ENCODE data around the gene CTSD. TPM values are rescaled to one million over a fixed set of nuclear protein-coding genes. Genes with fewer than 3 reads are reported as not detected.

Gene CTSD
- total and polyA plus RNA-seq, 11 donors, result 420 to 1,779 (median 722) TPM

- intact Hi-C loops (cut with DNase I), result loop anchor here in 1 of 10 donors (5.0 kb wide), 1 partner anchor 36 kb away; no protein-coding TSS in a partner anchor
- WGBS, 4 donors, result 91 to 96% (median 94%) methylated on average over 27 to 38 of the region's 38 CpGs
- peaks cover 6 to 95% (median 59%) of the 10 kb centered on the region in 12 donors for H3K4me1 ChIP-seq
Observed at GRCh38 chr11:1753229-1753928, 10.3 kb downstream of the CTSD start.

DNA sequence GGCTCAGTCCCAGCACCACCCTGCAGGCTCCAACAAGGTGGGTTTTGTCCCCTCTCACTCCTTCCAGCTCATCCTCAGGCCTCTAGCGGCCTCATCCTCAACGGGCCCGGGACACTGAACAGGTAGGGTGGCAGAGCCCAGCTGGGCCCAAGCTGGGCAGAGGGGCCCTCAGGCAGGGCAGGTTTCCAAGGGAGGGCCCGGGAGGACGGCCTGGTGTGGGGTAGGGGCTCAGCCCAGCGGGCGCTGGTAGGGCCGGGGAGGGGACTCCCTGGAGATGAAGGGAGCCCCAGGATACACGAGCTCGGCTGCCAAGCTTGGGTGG, 10.9 kb downstream of the CTSD start:
- H3K36me3 ChIP-seq, result peaks cover 0 to 55% (median 44%) of the 10 kb centered on the region in 9 donors
- intact Hi-C loops (cut with DNase I), result loop anchor here in 1 of 10 donors (5.0 kb wide), 1 partner anchor 36 kb away; no protein-coding TSS in a partner anchor
- peak overlapping the region in 4 of 12 donors; percentile 55 to 76 (median 65) for H3K27ac ChIP-seq
- TF ChIP-seq, protein P1, sequence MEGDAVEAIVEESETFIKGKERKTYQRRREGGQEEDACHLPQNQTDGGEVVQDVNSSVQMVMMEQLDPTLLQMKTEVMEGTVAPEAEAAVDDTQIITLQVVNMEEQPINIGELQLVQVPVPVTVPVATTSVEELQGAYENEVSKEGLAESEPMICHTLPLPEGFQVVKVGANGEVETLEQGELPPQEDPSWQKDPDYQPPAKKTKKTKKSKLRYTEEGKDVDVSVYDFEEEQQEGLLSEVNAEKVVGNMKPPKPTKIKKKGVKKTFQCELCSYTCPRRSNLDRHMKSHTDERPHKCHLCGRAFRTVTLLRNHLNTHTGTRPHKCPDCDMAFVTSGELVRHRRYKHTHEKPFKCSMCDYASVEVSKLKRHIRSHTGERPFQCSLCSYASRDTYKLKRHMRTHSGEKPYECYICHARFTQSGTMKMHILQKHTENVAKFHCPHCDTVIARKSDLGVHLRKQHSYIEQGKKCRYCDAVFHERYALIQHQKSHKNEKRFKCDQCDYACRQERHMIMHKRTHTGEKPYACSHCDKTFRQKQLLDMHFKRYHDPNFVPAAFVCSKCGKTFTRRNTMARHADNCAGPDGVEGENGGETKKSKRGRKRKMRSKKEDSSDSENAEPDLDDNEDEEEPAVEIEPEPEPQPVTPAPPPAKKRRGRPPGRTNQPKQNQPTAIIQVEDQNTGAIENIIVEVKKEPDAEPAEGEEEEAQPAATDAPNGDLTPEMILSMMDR (IDR thresholded peaks at IDR 0.05), result no peak
- no peak for TF ChIP-seq POLR2A (IDR thresholded peaks at IDR 0.05)
- no peak for ATAC-seq
- no peak overlapping the region for H3K4me3 ChIP-seq
- H3K4me1 ChIP-seq, result peaks cover 6 to 97% (median 57%) of the 10 kb centered on the region in 12 donors
- DNase-seq, result no peak
- no peaks in the 10 kb centered on the region for H3K9me3 ChIP-seq
- H3K27me3 ChIP-seq, result peaks cover 0 to 13% (median 3%) of the 10 kb centered on the region in 9 donors
- 93 to 96% (median 93%) methylated on average over 5 to 10 of the region's 10 CpGs for WGBS, 4 donors

More at GRCh38 chr11:1753229-1753928, 10.3 kb downstream of the CTSD start:
- ATAC-seq (no peak), DNase-seq (no peak)
- peak overlapping the region in 4 of 12 donors; percentile 55 to 76 (median 65) for H3K27ac ChIP-seq
- peaks cover 0 to 58% (median 44%) of the 10 kb centered on the region in 9 donors for H3K36me3 ChIP-seq
- peaks cover 0 to 11% (median 3%) of the 10 kb centered on the region in 9 donors for H3K27me3 ChIP-seq
- TF ChIP-seq, protein P1 (IDR thresholded peaks at IDR 0.05), result no peak
- no peak for TF ChIP-seq POLR2A (IDR thresholded peaks at IDR 0.05)
- H3K4me3 ChIP-seq, result no peak overlapping the region
- no peaks in the 10 kb centered on the region for H3K9me3 ChIP-seq

DNA sequence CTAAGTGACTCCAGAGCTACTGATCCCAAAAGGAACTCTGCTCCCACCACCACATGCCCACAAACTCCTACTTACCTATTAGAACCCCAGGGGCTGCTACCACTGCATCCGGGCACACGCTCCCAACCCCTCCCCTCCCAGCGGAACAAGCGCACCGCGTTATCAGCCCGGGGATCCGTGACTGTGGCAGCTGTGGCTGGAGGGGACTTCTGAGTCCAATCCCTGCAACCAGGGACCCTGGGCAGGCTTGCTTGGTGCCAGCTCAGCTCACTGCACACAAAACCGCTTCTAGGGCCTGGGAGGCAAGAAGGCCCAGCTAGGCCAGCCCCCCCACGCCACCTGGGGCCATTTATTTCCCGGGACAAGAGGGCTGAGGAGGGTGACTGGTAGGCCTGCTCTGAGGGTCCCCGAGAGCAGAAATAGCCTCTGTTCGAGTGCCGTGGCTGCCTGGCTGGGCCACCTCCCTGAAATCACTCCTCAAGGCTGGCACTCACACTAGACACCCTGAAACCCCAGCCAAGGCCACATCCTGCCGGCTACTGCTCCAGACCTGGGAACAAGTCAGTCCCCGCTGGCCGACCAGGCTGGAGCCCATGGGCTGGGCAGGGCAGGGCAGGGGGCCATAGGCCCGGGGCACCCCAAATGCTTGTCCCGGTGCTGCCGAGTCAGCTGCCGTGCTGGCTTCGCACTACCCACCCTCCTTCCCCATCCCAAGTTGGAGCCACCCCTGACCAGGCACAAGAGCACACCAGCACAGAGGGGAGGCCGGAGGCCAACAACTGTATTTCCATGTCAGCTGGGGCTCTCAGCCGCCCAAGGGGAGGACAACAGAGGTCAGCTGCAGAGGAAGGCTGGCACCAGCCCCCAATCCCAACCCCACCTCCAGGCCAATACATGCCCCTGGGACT, 11.5 kb downstream of the CTSD start:
- no peak for DNase-seq
- H3K36me3 ChIP-seq, result peaks cover 0 to 50% (median 39%) of the 10 kb centered on the region in 9 donors
- WGBS, 4 donors, result 79 to 82% (median 80%) methylated on average over 18 to 24 of the region's 24 CpGs
- peaks cover 0 to 13% (median 3%) of the 10 kb centered on the region in 9 donors for H3K27me3 ChIP-seq
- H3K9me3 ChIP-seq, result no peaks in the 10 kb centered on the region
- peaks cover 6 to 93% (median 57%) of the 10 kb centered on the region in 12 donors for H3K4me1 ChIP-seq
- no peak overlapping the region for H3K4me3 ChIP-seq
- H3K27ac ChIP-seq, result peak overlapping the region in 10 of 12 donors; percentile 13 to 76 (median 58)
- TF ChIP-seq, protein P1 (IDR thresholded peaks at IDR 0.05), result no peak
- TF ChIP-seq POLR2A (IDR thresholded peaks at IDR 0.05), result no peak
- intact Hi-C loops (cut with DNase I), result loop anchor here in 1 of 10 donors (5.0 kb wide), 1 partner anchor 35 kb away; no protein-coding TSS in a partner anchor
- ATAC-seq, result no peak
